KMS-11 (cell line): ENCODE measurements around the gene PRKAR2B.

Experiments
- H2AFZ ChIP-seq: fragments of 200-600 bp; sonication (generic); 2 replicates; pipeline ENCODE4 v1.6.1; 2016; ENCODE audit warnings: antibody characterized with exemption, mixed run types, low read depth
- H3K27ac ChIP-seq: fragments of 200-600 bp; sonication (generic); 2 replicates; pipeline ENCODE4 v1.6.1; 2016; ENCODE audit warnings: mild to moderate bottlenecking, mixed run types
- H3K27me3 ChIP-seq: fragments of 200-600 bp; sonication (generic); 2 replicates; pipeline ENCODE4 v1.6.1; 2017; ENCODE audit warnings: mild to moderate bottlenecking, low read depth, mixed run types, moderate library complexity; ENCODE audit not compliant: insufficient read depth
- H3K36me3 ChIP-seq: fragments of 200-600 bp; sonication (generic); 2 replicates; pipeline ENCODE4 v1.6.1; 2017; ENCODE audit warnings: mild to moderate bottlenecking, mixed run types; ENCODE audit not compliant: insufficient read depth
- H3K4me1 ChIP-seq: fragments of 200-600 bp; sonication (generic); 2 replicates; pipeline ENCODE4 v1.6.1; 2016; ENCODE audit warnings: mild to moderate bottlenecking, low read depth, mixed run types; ENCODE audit not compliant: poor library complexity, severe bottlenecking
- H3K4me2 ChIP-seq: fragments of 200-600 bp; sonication (generic); 2 replicates; pipeline ENCODE4 v1.7.0; 2016; ENCODE audit warnings: mild to moderate bottlenecking, mixed run types
- H3K4me3 ChIP-seq: fragments of 200-600 bp; sonication (generic); IDR thresholded peaks from 2 replicates; pipeline ENCODE4 v1.6.1; 2017; ENCODE audit warnings: low read depth, low read length, mixed read lengths; ENCODE audit not compliant: insufficient read depth
- H3K79me2 ChIP-seq: fragments of 200-600 bp; sonication (generic); 2 replicates; pipeline ENCODE4 v1.6.1; 2016; ENCODE audit warnings: low read depth, mixed run types; ENCODE audit not compliant: insufficient read depth
- H3K9ac ChIP-seq: fragments of 200-600 bp; sonication (generic); 2 replicates; pipeline ENCODE4 v1.6.1; 2016; ENCODE audit warnings: mild to moderate bottlenecking, mixed run types
- H4K20me1 ChIP-seq: fragments of 200-600 bp; sonication (generic); 2 replicates; pipeline ENCODE4 v1.6.1; 2016; ENCODE audit warnings: mild to moderate bottlenecking, mixed run types; ENCODE audit not compliant: insufficient read depth
- CTCF ChIP-seq: fragments of 200-600 bp; sonication (generic); conservative IDR thresholded peaks from 2 replicates; pipeline ENCODE4 v1.6.1; 2017; ENCODE audit warnings: low read depth, mild to moderate bottlenecking, antibody characterized with exemption, low read length, moderate library complexity, mixed read lengths

The PRKAR2B gene

GRCh38 chr7:107057474-107057833, 12.9 kb downstream of the PRKAR2B start:
- H3K4me2 ChIP-seq, result no peak overlapping the region
- H3K27ac ChIP-seq, result no peak overlapping the region
- no peak for TF ChIP-seq CTCF
- H3K4me3 ChIP-seq, result no peak overlapping the region
- H3K4me1 ChIP-seq, result no peaks in the 10 kb centered on the region
- no peak overlapping the region for H2AFZ ChIP-seq
- no peaks in the 10 kb centered on the region for H3K27me3 ChIP-seq
- no peaks in the 10 kb centered on the region for H3K36me3 ChIP-seq
- H3K9ac ChIP-seq, result no peak overlapping the region
- H4K20me1 ChIP-seq, result no peaks in the 10 kb centered on the region
- H3K79me2 ChIP-seq, result no peaks in the 10 kb centered on the region

- no peak overlapping the region for H2AFZ ChIP-seq
- no peak for TF ChIP-seq CTCF
- H3K27ac ChIP-seq, result no peak overlapping the region
Observed at GRCh38 chr7:107059468-107059867, 15.0 kb downstream of the PRKAR2B start.

GRCh38 chr7:107063245-107064120, 19.0 kb downstream of the PRKAR2B start:
- H3K36me3 ChIP-seq, result no peaks in the 10 kb centered on the region
- H3K79me2 ChIP-seq, result no peaks in the 10 kb centered on the region
- peaks cover 11% of the 10 kb centered on the region for H3K4me1 ChIP-seq
- no peak overlapping the region for H3K27ac ChIP-seq
- no peaks in the 10 kb centered on the region for H4K20me1 ChIP-seq
- no peak overlapping the region for H3K4me2 ChIP-seq
- H2AFZ ChIP-seq, result no peak overlapping the region
- no peak overlapping the region for H3K9ac ChIP-seq
- TF ChIP-seq CTCF, result no peak
- H3K27me3 ChIP-seq, result no peaks in the 10 kb centered on the region
- H3K4me3 ChIP-seq, result no peak overlapping the region

More at GRCh38 chr7:107059468-107059867, 15.0 kb downstream of the PRKAR2B start:
- H3K9ac ChIP-seq, result no peak overlapping the region
- no peaks in the 10 kb centered on the region for H3K27me3 ChIP-seq
- no peaks in the 10 kb centered on the region for H3K36me3 ChIP-seq
- no peak overlapping the region for H3K4me3 ChIP-seq
- no peaks in the 10 kb centered on the region for H3K4me1 ChIP-seq
- no peak overlapping the region for H3K4me2 ChIP-seq
- no peaks in the 10 kb centered on the region for H4K20me1 ChIP-seq
- H3K79me2 ChIP-seq, result no peaks in the 10 kb centered on the region

GRCh38 chr7:107064255-107064654, 19.8 kb downstream of the PRKAR2B start:
- no peak overlapping the region for H3K27ac ChIP-seq
- no peaks in the 10 kb centered on the region for H3K27me3 ChIP-seq
- no peak overlapping the region for H2AFZ ChIP-seq
- no peaks in the 10 kb centered on the region for H3K79me2 ChIP-seq
- TF ChIP-seq CTCF, result no peak
- no peak overlapping the region for H3K9ac ChIP-seq
- H3K4me2 ChIP-seq, result no peak overlapping the region
- H4K20me1 ChIP-seq, result no peaks in the 10 kb centered on the region
- H3K36me3 ChIP-seq, result no peaks in the 10 kb centered on the region
- no peak overlapping the region for H3K4me3 ChIP-seq
- H3K4me1 ChIP-seq, result peaks cover 19% of the 10 kb centered on the region
